ENCODE measurements around the gene AFF3. TPM values are rescaled to one million over a fixed set of nuclear protein-coding genes. Genes with fewer than 3 reads are reported as not detected.

The AFF3 gene
- total and polyA plus RNA-seq, 12 donors: 1.1 to 7.5 (median 3.9) TPM

DNA sequence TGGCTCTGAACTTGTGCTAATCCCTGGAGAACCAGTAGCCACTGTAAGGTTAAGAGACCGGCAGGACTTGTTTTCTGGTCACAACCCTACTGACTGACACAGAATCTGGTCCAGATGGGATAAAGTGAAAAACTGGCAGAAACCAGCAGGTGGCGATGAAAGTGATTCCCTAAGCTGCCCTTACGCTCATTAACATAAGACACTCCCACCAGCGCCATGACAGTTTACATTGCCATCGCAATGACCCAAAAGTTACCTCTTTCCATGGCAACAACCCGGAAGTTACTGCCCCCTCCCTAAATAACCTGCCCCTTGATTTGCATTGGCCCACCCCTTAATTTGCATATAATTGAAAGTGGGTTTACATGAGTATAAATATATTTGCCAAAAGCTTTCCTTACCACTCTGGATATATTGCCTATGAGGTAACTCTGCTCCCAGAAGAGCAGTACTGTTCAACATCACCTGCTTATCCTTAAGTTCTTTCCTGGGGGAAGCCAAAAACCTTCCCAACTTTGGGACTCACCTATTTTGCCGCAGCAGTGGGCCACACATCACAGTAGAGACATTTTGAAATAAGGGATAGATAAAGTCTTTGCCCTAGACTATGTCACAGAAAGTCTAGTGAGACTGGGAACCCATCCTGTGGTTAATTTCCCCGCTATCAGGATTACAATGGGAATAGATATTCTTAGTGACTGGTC, 35.8 kb upstream of the AFF3 start:
- no peaks in the 10 kb centered on the region for H3K27me3 ChIP-seq
- no peak overlapping the region for H3K4me3 ChIP-seq
- DNase-seq: peak in 4 of 7 donors; percentile 15 to 72 (median 33)
- intact Hi-C loops (cut with DNase I): no loop called here
- no peak for TF ChIP-seq POLR2A (IDR thresholded peaks at IDR 0.05)
- TF ChIP-seq CTCF (IDR thresholded peaks at IDR 0.05): peak in 1 of 6 experiments; percentile 14
- H3K9me3 ChIP-seq (replicated peaks in 1 of 3): no peaks in the 10 kb centered on the region
- peaks cover 4 to 5% of the 10 kb centered on the region in 2 donors for H3K4me1 ChIP-seq (replicated peaks in 1 of 2)
- WGBS, 4 donors: 61 to 70% (median 66%) methylated on average over 8 of the region's 8 CpGs
- no peak overlapping the region for H3K27ac ChIP-seq
- no peaks in the 10 kb centered on the region for H3K36me3 ChIP-seq (replicated peaks in 1 of 2)

GRCh38 chr2:100176925-100177324, 34.5 kb upstream of the AFF3 start:
- intact Hi-C loops (cut with DNase I): no loop called here
- Histone ChIP-seq H3K4me3 (no peak overlapping the region), H3K27ac (no peak overlapping the region), H3K27me3 (no peaks in the 10 kb centered on the region), H3K9me3 (replicated peaks in 1 of 3) (no peaks in the 10 kb centered on the region), H3K36me3 (replicated peaks in 1 of 2) (no peaks in the 10 kb centered on the region), H3K4me1 (replicated peaks in 1 of 2) (peaks cover 4 to 5% of the 10 kb centered on the region in 2 donors)
- TF ChIP-seq CTCF (IDR thresholded peaks at IDR 0.05): no peak
- TF ChIP-seq POLR2A (IDR thresholded peaks at IDR 0.05): no peak
- DNase-seq: no peak
- 93 to 95% (median 94%) methylated on average over 3 to 4 of the region's 4 CpGs for WGBS, 4 donors

DNA sequence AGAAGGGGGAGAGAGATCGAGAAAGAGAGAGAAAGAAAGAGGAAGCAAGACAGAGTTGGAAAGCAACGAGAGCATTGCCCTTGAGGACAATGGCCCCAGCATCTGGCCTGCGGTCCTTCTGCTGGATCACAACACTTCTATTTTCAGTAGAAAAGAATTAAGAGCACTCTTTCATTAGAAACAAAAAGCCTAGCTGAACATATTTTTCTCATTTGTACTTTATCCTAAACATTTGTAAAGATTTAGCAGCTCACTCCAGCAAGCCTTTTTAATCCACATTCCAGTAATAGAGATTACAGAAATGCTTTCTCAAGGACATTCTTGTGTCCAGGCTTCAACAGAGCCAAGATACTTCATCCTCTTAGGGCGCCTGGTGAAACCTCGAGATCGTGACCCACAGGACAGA, 31.6 kb upstream of the AFF3 start:
- no peaks in the 10 kb centered on the region for H3K27me3 ChIP-seq
- H3K4me3 ChIP-seq: no peak overlapping the region
- WGBS, 4 donors: 33 to 38% (median 37%) methylated on average over 6 of the region's 6 CpGs

DNA sequence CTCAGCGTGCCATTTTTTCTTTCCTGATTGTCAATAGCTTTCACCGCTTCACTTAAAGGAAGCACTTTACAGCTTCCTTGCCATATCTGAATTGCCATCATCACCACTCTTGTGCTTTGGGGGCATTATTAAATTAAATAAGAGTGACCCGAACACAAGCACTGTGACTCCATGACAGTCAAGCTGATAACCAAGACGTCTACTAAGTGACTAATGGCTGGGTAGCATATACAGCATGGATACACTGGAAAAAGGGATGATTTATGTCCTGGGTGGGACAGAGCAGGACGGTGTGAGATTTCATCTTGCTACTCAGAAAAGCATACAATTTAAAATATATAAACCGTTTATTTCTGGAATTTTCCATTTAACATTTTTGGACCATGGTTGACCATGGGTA, 24.3 kb upstream of the AFF3 start:
- Histone ChIP-seq H3K27me3 (no peaks in the 10 kb centered on the region), H3K9me3 (replicated peaks in 1 of 3) (peaks cover 0 to 7% (median 4%) of the 10 kb centered on the region in 3 donors), H3K4me3 (no peak overlapping the region), H3K4me1 (replicated peaks in 1 of 2) (no peaks in the 10 kb centered on the region), H3K27ac (no peak overlapping the region), H3K36me3 (replicated peaks in 1 of 2) (no peaks in the 10 kb centered on the region)
- WGBS, 4 donors: 82 to 91% (median 87%) methylated on average over 6 of the region's 6 CpGs
- DNase-seq: no peak
- intact Hi-C loops (cut with DNase I): no loop called here
- no peak for TF ChIP-seq CTCF (IDR thresholded peaks at IDR 0.05)
- TF ChIP-seq POLR2A (IDR thresholded peaks at IDR 0.05): no peak

More for the DNA sequence above, 31.6 kb upstream of the AFF3 start:
- Histone ChIP-seq H3K9me3 (replicated peaks in 1 of 3) (no peaks in the 10 kb centered on the region), H3K27ac (peak overlapping the region in 1 of 5 donors; percentile 45), H3K4me1 (replicated peaks in 1 of 2) (peaks cover 4 to 5% of the 10 kb centered on the region in 2 donors), H3K36me3 (replicated peaks in 1 of 2) (no peaks in the 10 kb centered on the region)
- intact Hi-C loops (cut with DNase I): no loop called here
- no peak for DNase-seq
- TF ChIP-seq CTCF (IDR thresholded peaks at IDR 0.05) (no peak), POLR2A (IDR thresholded peaks at IDR 0.05) (no peak)
